Measurements from ENCODE around the gene EPB41.

DNA sequence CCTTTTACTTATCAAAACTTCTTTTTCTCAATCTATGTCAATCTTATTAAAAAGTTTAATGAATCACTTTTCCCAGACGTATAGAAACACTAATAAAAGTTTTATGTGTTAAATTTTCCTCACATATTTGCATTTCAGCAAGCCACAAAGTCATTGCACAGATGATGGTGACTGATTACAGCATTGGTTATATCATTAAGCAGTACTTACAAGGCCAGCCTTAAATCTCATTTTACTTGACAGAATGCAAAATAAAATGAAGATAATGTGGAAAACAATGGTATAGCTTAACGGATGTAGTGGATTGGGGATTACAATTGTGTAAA, 169.8 kb downstream of the EPB41 start:
- TF ChIP-seq CTCF (conservative IDR thresholded peaks at IDR 0.05 in 1 of 2, IDR thresholded peaks at IDR 0.05 in 1 of 2; ENCODE audit: extremely low read depth in 1 of 2, insufficient read depth in 1 of 2, low read depth in 1 of 2, low read length in 2 of 2) (no peak), EZH2 (IDR thresholded peaks at IDR 0.05; ENCODE audit: borderline replicate concordance, low read length) (no peak)

Measured in mammary epithelial cell (primary cell).